HG03095 (cell line): ENCODE results near the gene SYPL2.
"Not testable (repeated sequence)": the region's sequence is repeated elsewhere in the genome, so short reads cannot be mapped to it uniquely, and the experiment has no call there.

Experiments
- ATAC-seq: cut with Tn5 transposase; IDR thresholded peaks from one replicate; pipeline ENCODE4 v1.9.1; 2021; ENCODE audit warnings: moderate library complexity; ENCODE audit not compliant: unreplicated experiment

Gene SYPL2

DNA sequence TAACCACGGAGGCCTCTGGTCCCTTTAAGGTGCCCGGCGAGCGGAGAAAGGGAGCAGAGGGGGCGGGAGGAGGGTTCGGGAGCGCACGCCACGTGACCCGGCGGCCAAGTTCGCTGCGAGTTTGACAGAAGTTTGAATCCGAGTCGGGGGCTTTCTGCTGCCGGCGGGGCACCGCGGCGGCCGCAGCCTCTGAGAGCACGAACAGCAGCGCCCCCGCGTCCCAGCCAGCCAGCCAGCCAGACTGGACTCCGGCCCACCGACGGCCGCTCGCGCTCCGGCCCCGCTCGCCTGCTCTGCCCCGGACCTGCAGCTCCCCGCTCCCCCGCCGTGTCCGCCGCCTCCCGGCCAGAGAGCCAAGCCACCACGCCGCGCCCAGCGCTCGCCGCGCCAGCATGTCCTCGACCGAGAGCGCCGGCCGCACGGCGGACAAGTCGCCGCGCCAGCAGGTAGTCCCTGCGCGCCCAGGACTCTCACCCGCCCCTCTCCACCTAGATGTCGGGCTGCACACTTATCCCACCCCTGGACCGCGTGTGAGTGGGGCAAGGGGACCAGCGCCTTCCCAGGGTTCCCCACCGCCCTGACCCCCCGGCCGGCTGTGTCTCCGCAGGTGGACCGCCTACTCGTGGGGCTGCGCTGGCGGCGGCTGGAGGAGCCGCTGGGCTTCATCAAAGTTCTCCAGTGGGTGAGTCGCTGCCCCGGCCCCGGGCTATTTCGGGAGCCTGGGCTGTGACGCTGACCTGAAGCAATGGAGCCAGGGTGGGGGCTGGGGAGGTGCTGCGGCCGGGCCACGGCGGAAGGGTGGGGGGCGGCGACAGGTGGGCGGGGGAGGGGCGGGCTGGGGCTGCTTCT is at the start of gene SYPL2:
SYPL2 (plus strand) TSS at position 95 of the 849 bp plus-strand sequence; CDS start at position 393, 298 bp downstream.
- no peak for ATAC-seq

GRCh38 chr1:109423498-109423897 is 42.8 kb upstream of the SYPL2 start:
- ATAC-seq = no peak

GRCh38 chr1:109425391-109426280 is 40.7 kb upstream of the SYPL2 start:
- ATAC-seq = peak; percentile 34

GRCh38 chr1:109426281-109427170 is 39.8 kb upstream of the SYPL2 start, which contains the start of gene PSMA5:
Gene PSMA5, minus strand, starts transcription at chr1:109426448. Its CDS starts 118 bp downstream, at chr1:109426330.
- peak; percentile 95 for ATAC-seq

DNA sequence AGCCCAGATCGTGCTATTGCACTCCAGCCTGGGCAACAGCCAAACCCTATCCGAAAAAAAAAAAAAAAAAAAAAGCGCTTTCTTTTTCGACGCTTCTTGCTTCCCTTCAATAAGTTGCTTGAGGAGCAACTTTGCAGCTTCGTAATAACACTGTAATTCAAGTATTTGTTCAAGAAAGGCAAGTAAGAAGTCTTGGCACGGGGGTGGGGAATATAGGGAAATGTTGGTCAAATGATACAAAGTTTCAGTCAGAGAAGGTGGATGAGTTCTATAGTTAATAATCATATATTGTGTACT is 39.2 kb upstream of the SYPL2 start:
- no peak for ATAC-seq

GRCh38 chr1:109432336-109432735 is 34.0 kb upstream of the SYPL2 start:
- ATAC-seq = no peak

- no peak for ATAC-seq
Observed at GRCh38 chr1:109433322-109433721, 33.0 kb upstream of the SYPL2 start.

GRCh38 chr1:109434484-109434883 is 31.9 kb upstream of the SYPL2 start:
- ATAC-seq = no peak

DNA sequence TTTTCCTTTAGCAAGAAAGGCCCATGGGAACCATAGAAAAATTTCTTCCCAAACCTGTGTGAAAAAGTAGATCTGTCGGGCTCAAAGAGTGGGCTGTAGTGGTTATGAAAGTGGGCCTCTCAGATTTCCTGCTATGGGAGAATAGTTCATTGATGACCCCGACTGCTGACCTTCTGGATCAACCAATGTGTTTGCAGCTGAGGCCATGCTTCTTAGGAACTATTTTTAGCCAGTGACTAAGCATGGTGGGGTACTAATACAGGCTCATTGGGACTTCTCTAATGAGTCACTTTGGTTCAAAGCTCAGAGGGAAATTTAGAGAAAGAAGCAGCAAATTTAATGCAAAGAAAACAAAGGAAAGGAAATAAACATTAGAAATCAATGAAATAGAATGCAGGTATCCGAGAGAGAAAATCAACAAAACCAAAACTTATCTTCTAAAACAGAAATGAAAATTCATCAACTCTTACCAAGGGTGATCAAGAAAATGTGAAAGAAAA is 27.5 kb upstream of the SYPL2 start:
- no peak for ATAC-seq

DNA sequence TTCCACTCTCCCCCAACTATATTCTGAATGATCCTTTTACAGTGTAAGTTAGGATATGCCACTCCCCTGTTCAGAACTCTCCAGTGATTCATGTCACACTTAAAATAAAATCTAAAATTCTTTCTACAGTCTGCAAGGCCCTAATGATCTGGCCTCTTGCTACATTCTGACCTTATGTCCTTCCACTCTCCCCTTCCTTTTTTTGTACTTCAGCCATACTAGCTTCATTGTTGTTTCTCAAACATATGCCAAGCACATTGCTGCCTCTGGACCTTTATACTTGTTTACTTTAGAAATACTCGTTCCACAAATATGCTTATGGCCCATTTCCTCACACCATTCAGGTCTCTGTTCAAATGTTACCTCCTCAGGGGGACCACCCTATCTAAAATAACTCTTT is 25.3 kb upstream of the SYPL2 start:
- no peak for ATAC-seq

DNA sequence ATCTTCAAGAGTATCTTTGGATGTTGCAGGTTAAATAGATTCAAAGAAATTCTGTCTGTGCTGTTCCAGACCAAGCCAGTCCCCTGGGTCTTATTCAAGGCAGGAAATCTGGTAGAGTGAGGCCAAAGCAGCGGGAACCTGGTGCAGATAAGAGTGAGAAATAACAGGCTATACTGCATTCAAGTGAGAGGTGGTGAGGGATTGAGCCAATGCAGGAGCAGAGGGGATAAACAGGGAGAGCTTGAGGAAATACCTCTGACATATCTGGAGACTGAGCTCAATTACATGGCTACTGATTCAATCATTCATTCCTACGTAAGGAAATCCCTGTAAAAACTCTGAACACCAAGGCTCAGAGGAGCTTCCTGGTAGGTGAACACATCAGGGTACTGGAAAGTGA is 22.9 kb upstream of the SYPL2 start:
- no peak for ATAC-seq

- ATAC-seq = no peak
Observed at GRCh38 chr1:109444346-109444745, 22.0 kb upstream of the SYPL2 start.

GRCh38 chr1:109445949-109446695 is 20.2 kb upstream of the SYPL2 start:
- ATAC-seq = not testable (repeated sequence)

GRCh38 chr1:109447524-109447923 is 18.8 kb upstream of the SYPL2 start:
- ATAC-seq = no peak

DNA sequence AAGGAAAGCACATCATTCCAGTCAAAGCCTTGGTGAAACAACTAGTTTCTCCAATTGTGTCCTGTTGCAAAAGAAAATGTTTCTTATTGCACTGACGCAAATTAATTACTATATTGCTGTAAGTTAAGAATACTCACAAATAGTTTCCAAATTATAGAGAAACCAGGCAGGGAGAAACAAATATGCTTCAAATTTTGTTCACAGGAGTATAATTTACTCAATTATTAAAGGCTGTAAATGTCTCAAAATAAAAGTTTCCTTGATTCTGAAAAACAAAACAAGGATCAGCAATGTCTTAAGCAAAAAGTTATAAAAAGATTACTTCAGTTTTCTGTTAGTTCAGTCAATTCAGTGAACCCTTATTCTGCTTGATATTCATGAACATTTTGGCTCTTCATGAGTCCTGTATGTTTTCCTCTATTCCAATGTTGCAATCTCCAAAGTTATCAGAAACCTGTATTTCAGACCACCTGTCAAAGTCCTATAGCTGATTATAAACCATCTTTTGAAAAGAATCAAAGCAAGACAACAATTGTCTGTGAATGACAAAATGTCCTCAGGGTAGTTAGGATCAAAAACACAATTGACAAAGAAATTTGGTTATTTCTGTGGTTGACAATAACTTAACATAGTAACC is 11.7 kb upstream of the SYPL2 start:
- ATAC-seq = no peak

- ATAC-seq = no peak
Observed at GRCh38 chr1:109457819-109458218, 8.5 kb upstream of the SYPL2 start.

DNA sequence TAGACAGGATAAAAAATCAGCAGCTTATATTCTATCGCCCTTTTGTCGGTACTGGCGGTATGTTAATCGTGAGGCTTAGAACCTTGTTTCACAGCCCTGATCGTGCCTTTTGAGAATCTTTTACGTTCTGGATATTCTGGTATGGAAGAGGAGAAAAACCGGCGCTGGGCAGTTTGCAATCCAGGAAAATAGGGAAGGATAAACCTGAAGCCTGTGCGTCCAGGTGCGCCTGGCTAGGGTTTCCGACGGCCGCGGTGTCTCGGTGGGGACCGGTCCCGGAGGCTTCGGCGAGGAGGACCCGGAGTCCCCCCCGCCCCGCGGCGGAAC is 258 bp upstream of the SYPL2 start:
- ATAC-seq = no peak

- no peak for ATAC-seq
Observed at GRCh38 chr1:109467301-109467777, 993 bp downstream of the SYPL2 start.

DNA sequence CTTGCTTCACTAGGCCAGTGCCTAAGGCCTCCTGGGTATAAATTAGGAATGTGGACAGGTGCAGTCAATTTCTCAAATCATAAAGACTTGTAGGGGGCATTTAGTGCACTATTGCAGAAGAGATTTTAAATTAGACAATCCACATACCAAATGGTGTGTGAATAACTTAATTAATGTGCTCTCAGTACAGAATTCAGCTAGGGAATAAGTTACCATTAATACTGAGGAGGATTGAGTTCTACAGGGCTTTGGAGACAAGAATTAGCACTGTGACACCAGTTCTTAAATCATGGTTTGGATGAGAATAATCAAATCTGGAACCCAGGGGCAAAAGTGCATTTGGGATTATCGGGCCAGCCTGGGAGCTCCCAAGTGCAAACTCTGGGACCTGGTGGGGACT is 1.7 kb downstream of the SYPL2 start:
- ATAC-seq = no peak

DNA sequence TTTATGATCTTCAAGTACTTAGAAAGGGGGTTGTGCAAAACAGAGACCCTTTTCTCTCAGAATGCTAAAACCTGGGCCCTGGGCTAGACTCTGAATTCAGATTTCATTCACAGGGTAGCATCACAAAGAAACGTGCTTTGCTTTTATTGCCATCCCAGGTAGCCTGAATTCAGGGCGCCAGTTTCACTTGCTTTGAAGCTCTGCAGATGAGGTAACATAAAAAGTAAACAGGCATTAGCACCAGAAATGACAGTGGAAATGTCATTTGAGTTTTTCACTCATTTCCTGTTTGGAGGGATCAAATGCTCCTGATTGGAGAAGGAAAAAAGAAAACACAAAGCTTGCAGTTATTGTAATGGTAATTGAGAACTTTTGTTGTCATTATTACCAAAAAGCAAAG is 2.6 kb downstream of the SYPL2 start:
- no peak for ATAC-seq
